Eye (tissue), 1 donor: ENCODE results near the gene HEMGN.
"Not testable (repeated sequence)": the region's sequence is repeated elsewhere in the genome, so short reads cannot be mapped to it uniquely, and the experiment has no call there.

Experiments used
- DNase-seq: peaks from one replicate; pipeline ENCODE4 v3.0.0-alpha.2; 2015

HEMGN gene

GRCh38 chr9:97964901-97965300 lies 26.9 kb upstream of the HEMGN start:
- DNase-seq = no peak

- no peak for DNase-seq
Observed at GRCh38 chr9:97963232-97963631, 25.3 kb upstream of the HEMGN start.

GRCh38 chr9:97962575-97962974 lies 24.6 kb upstream of the HEMGN start:
- no peak for DNase-seq

- DNase-seq = no peak
Observed at GRCh38 chr9:97962136-97962535, 24.2 kb upstream of the HEMGN start.

- DNase-seq = no peak
Observed at GRCh38 chr9:97961361-97961760, 23.4 kb upstream of the HEMGN start.

GRCh38 chr9:97960678-97961328 lies 22.8 kb upstream of the HEMGN start:
- DNase-seq = not testable (repeated sequence)

- DNase-seq = no peak
Observed at GRCh38 chr9:97959585-97959984, 21.6 kb upstream of the HEMGN start.

GRCh38 chr9:97958812-97959511 lies 21.0 kb upstream of the HEMGN start:
- DNase-seq = no peak

GRCh38 chr9:97956331-97956730 lies 18.4 kb upstream of the HEMGN start:
- no peak for DNase-seq

GRCh38 chr9:97954550-97954989 lies 16.6 kb upstream of the HEMGN start:
- peak; percentile 36 for DNase-seq

- DNase-seq = not testable (repeated sequence)
Observed at GRCh38 chr9:97950873-97951272, 12.9 kb upstream of the HEMGN start.

GRCh38 chr9:97947094-97947493 lies 9.1 kb upstream of the HEMGN start:
- DNase-seq = not testable (repeated sequence)

GRCh38 chr9:97945470-97945869 lies 7.5 kb upstream of the HEMGN start:
- DNase-seq = not testable (repeated sequence)

GRCh38 chr9:97944612-97945011 lies 6.6 kb upstream of the HEMGN start:
- no peak for DNase-seq

GRCh38 chr9:97943308-97943855 lies 5.4 kb upstream of the HEMGN start:
- DNase-seq = no peak

GRCh38 chr9:97941323-97941722 lies 3.4 kb upstream of the HEMGN start:
- DNase-seq = no peak

- no peak for DNase-seq
Observed at GRCh38 chr9:97940741-97941140, 2.8 kb upstream of the HEMGN start.

GRCh38 chr9:97940233-97940632 lies 2.3 kb upstream of the HEMGN start:
- DNase-seq = no peak

GRCh38 chr9:97936998-97937397 lies 974 bp downstream of the HEMGN start:
- no peak for DNase-seq

- DNase-seq = no peak
Observed at GRCh38 chr9:97935276-97935675, 2.7 kb downstream of the HEMGN start.

- no peak for DNase-seq
Observed at GRCh38 chr9:97934321-97935115, 3.5 kb downstream of the HEMGN start.

GRCh38 chr9:97933297-97933998 lies 4.5 kb downstream of the HEMGN start:
- DNase-seq = no peak

- DNase-seq = no peak
Observed at GRCh38 chr9:97930972-97931371, 7.0 kb downstream of the HEMGN start.
